H1 (cell line): ENCODE results near the gene ZNF776. TPM values are rescaled to one million over a fixed set of nuclear protein-coding genes. Genes with fewer than 3 reads are reported as not detected.

ENCODE experiments used
- BCL11A ChIP-seq, 2 experiments: IDR thresholded peaks; one replicate each; pipeline ENCODE4 v1.6.1; 2011; ENCODE audit warnings: low read depth in 2 of 2, low read length in 2 of 2, mild to moderate bottlenecking in 2 of 2
- polyA plus RNA-seq, 7 experiments: library from polyadenylated mRNA; depleted of rRNA in 3 of 7; stranded (reverse) in 5 of 7; unstranded in 2 of 7; fragments of >200 nt in 5 of 7; fragments of 200-250 nt in 2 of 7; gene quantifications; 1 replicate in 5 of 7; 2 replicates in 1 of 7; 4 replicates in 1 of 7; pipeline versions ENCODE4 v1.2.1 to v1.2.3, GENCODE V29; 2011 to 2013; ENCODE audit warnings: missing spikeins in 2 of 7, mixed read lengths in 2 of 7
- total RNA-seq: library from RNA; stranded (reverse); fragmentation: NEBNext Ultra II Directional; extraction: Animal tissue kit (Norgen Biotek cat#: 25700); gene quantifications from 2 replicates; pipeline ENCODE4 v1.2.1, GENCODE V29; 2021

The ZNF776 gene
- total and polyA plus RNA-seq, 2 of the 8 experiments (the other 6 are each of a cell fraction or from before 2014, with no cell fraction given) = 7.8 to 20.5 TPM

DNA sequence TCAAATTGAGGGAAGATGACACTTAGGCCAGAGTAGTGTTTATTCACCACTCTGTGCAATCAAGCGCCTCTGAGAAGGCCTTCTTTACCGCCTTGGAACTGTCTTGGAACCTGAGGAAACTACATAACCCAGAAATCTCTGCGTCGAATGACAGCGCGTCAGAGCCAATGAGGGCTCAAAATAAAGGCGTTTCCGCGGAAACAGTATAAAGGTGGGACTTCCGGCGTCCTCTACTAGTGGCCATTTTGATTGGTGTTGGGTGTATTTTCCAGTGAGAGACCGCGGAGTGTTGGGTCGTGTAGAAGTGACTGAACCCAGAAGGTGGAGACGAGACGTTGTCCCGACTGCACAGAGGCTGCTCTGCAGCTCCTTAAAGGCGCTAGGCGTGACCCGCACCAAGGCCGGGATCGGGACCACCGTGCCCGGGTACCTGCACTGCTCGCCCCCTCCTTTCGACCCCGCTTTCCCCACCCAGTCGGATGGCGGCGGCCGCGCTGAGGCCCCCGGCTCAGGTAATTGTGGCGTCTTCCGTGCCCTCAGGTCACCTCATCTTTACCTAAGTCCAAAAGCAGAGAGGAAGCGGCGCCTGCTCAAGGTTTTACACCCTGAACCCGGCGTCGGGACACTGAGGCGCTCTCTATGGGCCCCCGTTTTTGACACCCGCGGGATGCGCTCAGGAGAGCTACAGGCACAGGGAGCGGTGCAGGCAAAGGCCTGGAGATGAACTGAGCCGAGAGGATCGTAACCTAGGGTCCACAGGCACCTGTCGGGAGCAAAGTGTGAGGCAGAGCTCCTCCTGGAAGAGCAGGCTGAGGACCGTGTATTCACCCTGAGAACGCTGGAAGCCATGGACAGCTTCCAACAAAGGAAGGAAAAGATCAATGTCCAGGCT, at the start of gene ZNF776 (continued):
- no peak for TF ChIP-seq BCL11A (IDR thresholded peaks at IDR 0.05; ENCODE audit: low read depth in 2 of 2, low read length in 2 of 2)
